ENCODE results near the gene ADGRB3. TPM values are rescaled to one million over a fixed set of nuclear protein-coding genes. Genes with fewer than 3 reads are reported as not detected.

The ADGRB3 gene
- total RNA-seq, 1 experiment from 2014 or later = 7.7 TPM

- Histone ChIP-seq H3K4me1 (ENCODE audit: insufficient read depth, low read length, poor library complexity, severe bottlenecking) (peaks cover 59% of the 10 kb centered on the region), H3K9me3 (ENCODE audit: low read depth, low read length, poor library complexity, severe bottlenecking) (no peaks in the 10 kb centered on the region), H3K27ac (ENCODE audit: low read depth, low read length, poor library complexity, severe bottlenecking) (peak overlapping the region; percentile 28), H3K27me3 (replicated peaks; ENCODE audit: insufficient read depth, low read depth, low read length, poor library complexity) (no peaks in the 10 kb centered on the region), H3K4me3 (ENCODE audit: low read depth, low read length, poor library complexity, severe bottlenecking) (no peak overlapping the region), H3K36me3 (ENCODE audit: insufficient read depth, low read length, poor library complexity, severe bottlenecking) (no peaks in the 10 kb centered on the region)
- ChIA-PET POLR2A (ENCODE audit: low non-redundant PET) (no interaction called here), CTCF (no interaction called here)
- BruUV-seq (replicated peaks) = no TSS peak
- TF ChIP-seq EZH2 (IDR thresholded peaks at IDR 0.05; ENCODE audit: borderline replicate concordance, low read depth, low read length, poor library complexity, severe bottlenecking) = no peak
- no peak for TF ChIP-seq CTCF (conservative IDR thresholded peaks at IDR 0.05; ENCODE audit: low read depth, low read length)
- DNase-seq (ENCODE audit: low spot score) = no peak
- intact Hi-C loops (cut with micrococcal nuclease; ENCODE audit: unreplicated experiment) = loop anchor here (5.0 kb wide), 1 partner anchor 90 kb away; the partner anchor contains the start of gene ADGRB3
These were observed 91.9 kb downstream of the ADGRB3 start for GRCh38 chr6:68726992-68727391.

GRCh38 chr6:68727699-68728098 lies 92.6 kb downstream of the ADGRB3 start:
- DNase-seq (ENCODE audit: low spot score) = no peak
- TF ChIP-seq EZH2 (IDR thresholded peaks at IDR 0.05; ENCODE audit: borderline replicate concordance, low read depth, low read length, poor library complexity, severe bottlenecking) (no peak), CTCF (conservative IDR thresholded peaks at IDR 0.05; ENCODE audit: low read depth, low read length) (no peak)
- Histone ChIP-seq H3K4me1 (ENCODE audit: insufficient read depth, low read length, poor library complexity, severe bottlenecking) (peaks cover 59% of the 10 kb centered on the region), H3K27me3 (replicated peaks; ENCODE audit: insufficient read depth, low read depth, low read length, poor library complexity) (no peaks in the 10 kb centered on the region), H3K27ac (ENCODE audit: low read depth, low read length, poor library complexity, severe bottlenecking) (no peak overlapping the region), H3K9me3 (ENCODE audit: low read depth, low read length, poor library complexity, severe bottlenecking) (no peaks in the 10 kb centered on the region), H3K4me3 (ENCODE audit: low read depth, low read length, poor library complexity, severe bottlenecking) (no peak overlapping the region), H3K36me3 (ENCODE audit: insufficient read depth, low read length, poor library complexity, severe bottlenecking) (no peaks in the 10 kb centered on the region)
- intact Hi-C loops (cut with micrococcal nuclease; ENCODE audit: unreplicated experiment) = loop anchor here (5.0 kb wide), 1 partner anchor 90 kb away; the partner anchor contains the start of gene ADGRB3
- CTCF ChIA-PET = no interaction called here
- POLR2A ChIA-PET (ENCODE audit: low non-redundant PET) = no interaction called here
- BruUV-seq (replicated peaks) = no TSS peak

- ChIA-PET POLR2A (ENCODE audit: low non-redundant PET) (no interaction called here), CTCF (no interaction called here)
- H3K27ac ChIP-seq (ENCODE audit: low read depth, low read length, poor library complexity, severe bottlenecking) = peak overlapping the region; percentile 56
- no peaks in the 10 kb centered on the region for H3K36me3 ChIP-seq (ENCODE audit: insufficient read depth, low read length, poor library complexity, severe bottlenecking)
- intact Hi-C loops (cut with micrococcal nuclease; ENCODE audit: unreplicated experiment) = loop anchor here (5.0 kb wide), 1 partner anchor 91 kb away; the partner anchor contains the start of gene ADGRB3
- no peak overlapping the region for H3K4me3 ChIP-seq (ENCODE audit: low read depth, low read length, poor library complexity, severe bottlenecking)
- TF ChIP-seq CTCF (conservative IDR thresholded peaks at IDR 0.05; ENCODE audit: low read depth, low read length) (no peak), EZH2 (IDR thresholded peaks at IDR 0.05; ENCODE audit: borderline replicate concordance, low read depth, low read length, poor library complexity, severe bottlenecking) (no peak)
- H3K4me1 ChIP-seq (ENCODE audit: insufficient read depth, low read length, poor library complexity, severe bottlenecking) = peaks cover 59% of the 10 kb centered on the region
- DNase-seq (ENCODE audit: low spot score) = peak; percentile 30
- no TSS peak for BruUV-seq (replicated peaks)
- no peaks in the 10 kb centered on the region for H3K27me3 ChIP-seq (replicated peaks; ENCODE audit: insufficient read depth, low read depth, low read length, poor library complexity)
- H3K9me3 ChIP-seq (ENCODE audit: low read depth, low read length, poor library complexity, severe bottlenecking) = no peaks in the 10 kb centered on the region
These were observed 93.3 kb downstream of the ADGRB3 start for GRCh38 chr6:68728159-68728979.

Measured in A673 (cell line).